ENCODE data around the gene UVSSA.

The UVSSA gene

GRCh38 chr4:1402021-1402515 is 55.1 kb downstream of the UVSSA start:
- TF ChIP-seq CTCF (IDR thresholded peaks at IDR 0.05; ENCODE audit: low read length, missing control alignments): no peak
- no peak overlapping the region for H3K4me3 ChIP-seq (replicated peaks; ENCODE audit: low read depth, low read length)
- DNase-seq (ENCODE audit: low read depth): no peak

GRCh38 chr4:1402516-1403091 is 55.6 kb downstream of the UVSSA start:
- H3K4me3 ChIP-seq (replicated peaks; ENCODE audit: low read depth, low read length): no peak overlapping the region
- no peak for DNase-seq (ENCODE audit: low read depth)
- TF ChIP-seq CTCF (IDR thresholded peaks at IDR 0.05; ENCODE audit: low read length, missing control alignments): no peak

GRCh38 chr4:1403177-1403583 is 56.2 kb downstream of the UVSSA start:
- H3K4me3 ChIP-seq (replicated peaks; ENCODE audit: low read depth, low read length): no peak overlapping the region
- TF ChIP-seq CTCF (IDR thresholded peaks at IDR 0.05; ENCODE audit: low read length, missing control alignments): no peak
- no peak for DNase-seq (ENCODE audit: low read depth)

GRCh38 chr4:1403591-1404572 is 56.9 kb downstream of the UVSSA start:
- no peak overlapping the region for H3K4me3 ChIP-seq (replicated peaks; ENCODE audit: low read depth, low read length)
- no peak for TF ChIP-seq CTCF (IDR thresholded peaks at IDR 0.05; ENCODE audit: low read length, missing control alignments)
- DNase-seq (ENCODE audit: low read depth): no peak

GRCh38 chr4:1404573-1405253 is 57.7 kb downstream of the UVSSA start:
- H3K4me3 ChIP-seq (replicated peaks; ENCODE audit: low read depth, low read length): no peak overlapping the region
- no peak for DNase-seq (ENCODE audit: low read depth)
- no peak for TF ChIP-seq CTCF (IDR thresholded peaks at IDR 0.05; ENCODE audit: low read length, missing control alignments)

GRCh38 chr4:1405254-1405635 is 58.2 kb downstream of the UVSSA start:
- TF ChIP-seq CTCF (IDR thresholded peaks at IDR 0.05; ENCODE audit: low read length, missing control alignments): no peak
- H3K4me3 ChIP-seq (replicated peaks; ENCODE audit: low read depth, low read length): no peak overlapping the region
- no peak for DNase-seq (ENCODE audit: low read depth)
